GM21447 (cell line): ENCODE data around the gene PHEX.

Experiments used
- ATAC-seq: cut with Tn5 transposase; IDR thresholded peaks from one replicate; pipeline ENCODE4 v1.9.1; 2021; ENCODE audit not compliant: unreplicated experiment

PHEX gene

DNA sequence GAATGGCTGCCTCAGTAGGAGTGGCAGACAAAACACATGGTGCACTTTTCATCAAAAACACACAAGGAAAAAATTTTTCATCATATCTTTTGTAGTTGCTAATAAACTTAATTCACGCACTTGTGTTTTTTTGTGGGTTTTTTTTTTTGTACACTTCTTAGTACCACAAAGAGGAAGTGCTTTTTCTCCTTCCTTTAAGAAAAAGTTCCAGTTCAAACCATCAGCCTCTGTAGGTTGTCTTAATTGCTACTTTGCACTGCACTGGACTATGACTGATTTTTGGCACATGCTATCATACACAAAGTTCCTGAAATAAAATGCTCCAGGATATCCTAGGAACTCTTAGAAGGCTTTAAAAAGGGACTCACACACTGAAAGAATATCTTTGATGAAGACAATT lies at the start of gene PHEX:
TSS of gene PHEX (plus strand) at position 242 of the 400 bp plus-strand sequence. CDS start 681 bp downstream, outside the sequence.
- ATAC-seq: no peak

DNA sequence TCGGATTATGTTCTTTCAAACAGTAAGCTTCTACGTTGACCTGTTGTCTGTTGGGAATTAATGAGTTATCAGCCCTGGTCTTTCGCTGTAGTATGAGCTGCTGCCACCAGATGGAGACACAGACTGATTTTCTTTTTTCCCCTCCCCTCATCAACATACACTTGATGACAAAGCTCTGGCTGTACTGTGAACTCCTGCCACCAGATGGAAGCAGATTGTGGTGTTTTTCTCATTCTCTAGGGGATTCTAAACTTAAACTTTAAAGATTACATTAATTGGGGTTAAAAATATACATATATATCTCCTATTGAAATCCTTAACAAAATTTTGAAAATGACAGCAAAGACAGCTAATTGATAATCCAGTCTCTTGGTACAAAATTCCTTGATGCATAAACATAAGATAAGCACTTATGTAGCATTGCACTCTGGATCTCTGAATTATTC lies 46.8 kb upstream of the PHEX start:
- ATAC-seq: peak; percentile 80

DNA sequence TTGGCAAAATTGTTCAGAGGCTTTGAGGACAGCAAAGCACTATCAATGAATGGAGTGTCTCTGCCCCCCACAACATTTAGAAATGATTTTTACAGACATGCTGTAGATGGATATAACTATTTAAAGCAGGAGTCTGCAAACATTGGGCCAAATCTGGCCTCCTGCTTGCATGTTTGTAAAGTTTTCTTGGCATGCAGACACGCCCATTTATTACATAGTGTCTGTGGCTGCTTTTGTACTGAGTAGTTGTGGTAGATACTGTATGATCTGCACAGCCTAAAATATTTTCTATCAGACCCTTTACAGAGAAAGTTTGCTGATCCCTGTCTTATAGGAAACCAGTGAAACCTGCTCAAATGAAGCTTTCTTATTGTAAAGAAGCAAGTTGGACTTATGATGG lies 45.5 kb upstream of the PHEX start:
- no peak for ATAC-seq

DNA sequence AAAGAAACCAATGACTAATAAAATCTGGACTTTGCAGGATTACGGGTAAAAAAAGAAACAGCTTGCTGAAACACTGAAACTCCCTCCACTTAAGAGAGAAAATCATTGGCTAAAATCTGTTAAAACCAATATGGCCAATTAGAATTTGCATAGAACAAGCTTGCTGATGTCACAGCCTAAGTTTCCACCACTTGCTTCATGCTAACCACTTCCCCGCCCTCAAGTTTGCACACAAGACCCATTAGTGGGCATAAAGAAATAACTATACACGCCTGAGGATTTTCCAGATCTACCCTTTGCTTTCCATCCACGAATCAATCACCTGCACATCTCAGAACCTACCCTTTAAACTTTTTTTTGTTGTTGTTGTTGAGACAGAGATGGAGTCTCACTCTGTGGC lies 42.7 kb upstream of the PHEX start:
- peak; percentile 32 for ATAC-seq

DNA sequence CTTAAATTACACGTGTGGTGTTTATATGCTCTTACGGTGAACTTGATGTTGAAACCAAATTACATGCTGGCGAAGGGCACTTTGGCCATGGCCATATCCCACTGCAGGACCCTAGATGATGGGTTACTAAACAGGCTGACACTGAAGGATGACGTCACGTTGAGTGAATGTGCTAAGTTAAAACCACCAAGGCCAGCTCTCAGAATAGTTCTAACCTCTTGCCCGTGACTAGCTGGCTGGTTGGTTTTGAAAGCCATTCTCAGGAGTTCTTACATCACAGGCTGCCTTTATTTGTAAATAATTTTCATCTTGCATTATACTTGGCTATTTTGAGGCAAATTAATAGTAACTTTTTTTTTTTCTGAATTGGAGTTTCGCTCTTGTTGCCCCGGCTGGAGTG lies 41.3 kb upstream of the PHEX start:
- no peak for ATAC-seq

DNA sequence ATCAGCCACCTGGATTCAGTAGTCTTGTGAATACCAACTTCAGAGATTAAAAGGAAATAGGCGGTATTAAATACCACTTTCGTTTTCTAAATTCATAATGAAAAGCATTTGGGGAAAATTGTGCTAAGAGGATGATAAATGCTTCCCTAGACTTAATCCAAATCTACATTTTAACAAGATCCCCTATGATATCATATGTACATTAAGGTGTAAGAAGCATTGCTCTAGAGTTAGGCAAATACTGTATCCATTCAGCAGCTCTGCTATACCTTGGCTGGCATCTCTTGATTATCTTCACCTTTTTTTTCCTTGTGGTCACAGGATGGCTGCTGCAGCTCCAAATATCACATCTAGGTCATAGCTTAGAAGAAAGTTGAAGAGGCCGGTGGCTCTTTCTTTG lies 40.6 kb upstream of the PHEX start:
- no peak for ATAC-seq

DNA sequence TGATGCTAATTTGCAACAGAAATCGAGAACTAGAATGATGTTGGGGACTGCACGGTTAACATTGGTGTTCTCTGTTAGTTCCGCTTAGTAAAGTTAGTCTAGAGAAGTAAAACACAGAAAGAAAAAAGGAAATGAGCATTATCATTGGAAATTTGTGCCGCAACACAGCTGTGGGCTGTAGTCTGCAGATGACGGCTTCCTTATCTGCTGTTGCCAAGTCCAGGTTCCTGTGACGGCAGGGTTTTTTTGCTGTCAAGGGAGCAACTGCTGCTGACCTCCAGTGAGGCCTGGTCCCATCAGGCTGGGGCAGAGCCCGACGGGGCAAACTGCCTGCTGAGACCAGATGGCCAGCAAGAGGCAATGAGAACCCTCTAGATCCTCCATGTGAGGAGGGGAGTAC lies 38.9 kb upstream of the PHEX start:
- peak; percentile 79 for ATAC-seq

DNA sequence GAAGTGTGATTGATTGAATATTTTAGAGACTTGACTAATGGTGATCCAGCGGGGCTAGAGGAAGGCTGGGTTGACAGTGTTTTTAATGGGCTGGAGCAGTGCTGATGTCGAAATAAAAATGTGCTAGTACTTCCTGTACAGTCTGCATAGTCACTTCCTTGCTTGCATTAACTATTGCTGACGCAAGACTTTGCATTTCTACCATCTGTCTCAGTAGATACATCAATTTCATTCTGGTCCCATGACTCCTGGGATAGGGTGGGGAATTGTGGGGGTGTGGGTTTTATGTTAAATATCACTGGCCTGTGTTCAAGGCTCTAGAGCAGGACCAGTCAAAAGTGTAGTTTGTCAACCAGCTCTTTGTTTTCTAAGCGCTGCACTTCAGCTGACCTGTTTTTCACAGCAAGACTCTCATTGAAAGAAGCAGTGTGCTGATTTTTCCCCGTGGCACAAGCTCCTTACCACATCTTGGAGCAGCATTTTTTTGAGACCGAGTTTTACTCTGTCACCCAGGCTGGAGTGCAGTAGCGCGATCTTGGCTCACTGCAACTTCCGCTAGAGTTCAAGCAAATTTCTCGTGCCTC lies 35.2 kb upstream of the PHEX start:
- ATAC-seq: no peak

DNA sequence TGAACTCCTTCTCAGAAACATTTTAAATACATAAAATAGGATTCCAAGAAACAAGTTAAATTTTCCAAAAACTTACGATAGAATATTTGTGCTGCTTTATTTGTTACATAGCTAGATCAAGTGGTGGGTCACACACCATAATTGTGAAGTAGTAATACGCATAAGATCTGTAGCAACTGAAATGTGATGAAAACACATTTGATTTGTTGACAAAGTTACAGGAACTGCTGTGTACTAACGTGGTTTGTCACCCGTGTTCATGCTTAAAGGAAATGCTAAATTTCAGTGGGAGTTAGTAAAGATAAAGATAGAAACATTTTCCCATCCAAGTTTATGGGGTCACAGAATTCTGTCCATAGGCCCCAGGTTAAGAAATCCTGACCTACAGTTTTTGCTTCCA lies 34.1 kb upstream of the PHEX start:
- no peak for ATAC-seq

DNA sequence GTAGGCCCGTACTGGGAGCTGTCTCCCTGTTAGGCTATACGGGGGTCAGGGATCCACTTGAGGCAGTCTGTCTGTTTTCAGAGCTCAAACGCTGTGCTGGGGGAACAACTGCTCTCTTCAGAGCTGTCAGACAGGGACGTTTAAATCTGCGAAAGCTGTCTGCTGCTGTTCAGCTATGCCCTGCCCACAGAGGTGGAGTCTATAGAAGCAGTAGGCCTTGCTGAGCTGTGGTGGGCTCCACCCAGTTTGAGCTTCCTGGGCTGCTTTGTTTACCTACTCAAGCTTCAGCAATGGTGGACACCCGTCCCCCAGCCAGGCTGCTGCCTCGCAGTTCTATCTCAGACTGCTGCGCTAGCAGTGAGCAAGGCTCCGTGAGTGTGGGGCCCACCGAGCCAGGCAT lies 27.3 kb upstream of the PHEX start:
- no peak for ATAC-seq

DNA sequence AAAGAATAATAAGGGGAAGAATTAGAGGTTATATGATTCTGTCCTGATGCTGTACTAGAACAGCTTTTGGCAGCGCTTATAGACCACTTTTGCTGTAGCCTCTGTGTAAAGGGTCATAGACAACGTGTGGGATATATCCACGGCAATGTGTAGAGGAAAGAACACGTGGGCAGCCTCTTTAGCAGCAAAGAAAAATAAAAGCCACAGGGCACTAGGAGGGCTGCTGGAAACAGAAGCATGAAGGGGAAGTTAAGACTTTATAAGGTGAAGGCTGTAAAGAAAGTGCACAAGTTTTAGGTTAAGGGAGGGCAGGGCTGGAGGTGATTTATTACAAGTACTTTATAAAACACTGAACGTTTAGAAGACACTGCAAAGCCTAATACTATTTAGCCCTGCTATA lies 20.1 kb upstream of the PHEX start:
- ATAC-seq: no peak

DNA sequence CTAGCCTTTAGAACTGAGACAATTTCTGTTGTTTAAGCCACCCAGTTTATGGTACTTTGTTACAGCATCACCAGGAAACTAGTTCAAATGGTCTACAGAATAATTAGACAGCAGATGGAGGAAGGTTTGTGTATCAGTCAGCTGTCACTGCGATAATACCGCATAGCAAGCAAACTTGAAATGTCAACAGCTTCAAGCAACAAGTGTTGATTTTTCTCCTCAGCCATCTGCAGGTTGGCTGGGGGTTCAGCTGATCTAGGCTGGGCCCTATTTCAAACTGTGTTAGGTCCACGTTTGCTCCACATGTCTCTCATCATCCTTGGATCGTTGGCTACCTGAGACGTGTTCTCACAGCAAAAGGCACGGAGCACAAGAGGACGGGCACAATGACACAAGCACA lies 19.2 kb upstream of the PHEX start:
- no peak for ATAC-seq

DNA sequence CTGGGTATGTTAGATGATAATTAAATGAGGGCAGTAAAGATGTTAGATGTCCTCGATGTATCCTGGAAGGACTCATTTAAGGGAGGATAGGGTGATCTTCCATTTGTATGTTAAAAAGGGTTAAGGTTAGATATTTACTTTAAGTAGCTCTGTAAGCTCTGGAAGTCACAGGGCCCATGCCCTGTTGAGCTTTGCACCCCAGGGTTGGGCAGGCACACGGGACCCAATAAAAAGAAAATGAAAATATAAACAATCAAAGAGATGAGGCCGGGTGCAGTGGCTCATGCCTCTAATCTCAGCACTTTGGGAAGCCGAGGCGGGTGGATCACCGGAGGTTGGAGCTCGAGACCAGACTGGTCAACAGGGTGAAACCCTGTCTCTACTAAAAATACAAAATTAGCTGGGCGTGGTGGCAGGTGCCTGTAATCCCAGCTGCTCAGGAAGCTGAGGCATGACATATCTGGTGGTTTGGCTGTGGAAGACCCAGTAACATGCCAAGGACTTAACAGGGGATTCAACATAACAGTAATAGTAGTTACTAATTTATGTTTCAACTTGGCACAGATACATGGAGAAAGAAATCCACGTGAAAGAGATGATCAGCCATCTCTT lies 16.9 kb upstream of the PHEX start:
- ATAC-seq: no peak

DNA sequence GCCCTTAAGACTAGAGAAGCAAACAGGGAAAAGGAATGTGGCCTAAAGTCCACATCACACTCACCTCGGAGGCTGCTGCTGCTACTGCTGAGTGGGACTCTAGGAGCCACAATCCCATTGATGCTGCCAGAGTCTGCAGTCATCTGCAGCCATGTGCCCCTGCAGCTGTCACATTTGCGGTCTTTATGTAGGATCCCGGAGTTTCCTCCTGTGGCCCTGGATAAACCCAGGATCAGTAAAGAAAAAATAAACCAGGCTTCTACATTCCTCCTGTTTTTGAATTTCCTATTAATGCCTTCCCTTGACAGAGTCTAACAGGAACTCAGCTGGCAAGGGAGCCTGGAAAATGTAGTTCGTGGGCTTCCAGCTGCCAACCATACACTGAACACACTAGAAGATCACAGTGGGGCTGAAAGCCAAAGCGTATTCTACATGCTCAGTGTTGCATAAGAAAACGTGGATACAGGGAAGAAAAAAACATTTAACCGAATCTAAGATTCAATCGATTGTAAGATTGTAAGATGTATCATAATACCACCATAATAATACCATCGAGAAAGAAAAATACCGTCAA lies 10.3 kb upstream of the PHEX start:
- ATAC-seq: no peak

DNA sequence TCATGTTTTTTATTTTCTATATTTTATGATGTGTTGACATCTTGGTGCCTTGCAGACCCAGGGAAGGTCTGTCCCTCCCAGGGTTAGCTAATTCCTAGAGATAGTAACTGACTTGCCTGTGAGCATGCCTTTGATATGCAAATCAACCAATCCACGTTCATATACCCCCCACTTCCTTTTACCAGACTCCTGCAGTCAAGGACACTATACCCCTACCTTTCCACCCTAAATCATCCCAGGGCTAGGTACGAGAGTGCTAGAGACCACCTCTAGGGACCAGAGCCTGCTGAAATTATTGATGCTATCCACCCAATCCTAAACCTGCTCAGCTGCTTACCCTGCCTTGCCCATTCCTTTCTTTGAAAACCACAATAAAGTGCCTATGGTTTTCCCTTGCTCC lies 7.5 kb upstream of the PHEX start:
- ATAC-seq: no peak

DNA sequence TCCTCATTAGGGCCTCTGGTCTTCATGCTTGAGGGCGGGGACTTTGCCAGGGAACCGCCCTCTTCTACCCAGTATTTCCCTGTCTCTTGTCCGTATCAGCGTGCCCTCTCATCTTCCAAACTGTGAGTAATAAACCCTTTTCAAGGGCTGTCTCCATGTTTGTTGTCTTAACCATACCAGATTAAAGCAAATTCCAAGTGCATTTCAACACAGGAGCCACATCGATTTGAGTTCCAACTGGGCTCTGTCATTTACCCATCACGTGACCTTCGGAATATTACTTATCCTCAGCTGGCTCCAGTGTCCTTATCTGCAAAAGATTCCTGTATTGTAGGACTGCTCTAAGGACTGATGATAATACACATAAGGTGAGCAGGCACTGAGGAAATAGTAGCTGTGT lies 6.4 kb upstream of the PHEX start:
- no peak for ATAC-seq

DNA sequence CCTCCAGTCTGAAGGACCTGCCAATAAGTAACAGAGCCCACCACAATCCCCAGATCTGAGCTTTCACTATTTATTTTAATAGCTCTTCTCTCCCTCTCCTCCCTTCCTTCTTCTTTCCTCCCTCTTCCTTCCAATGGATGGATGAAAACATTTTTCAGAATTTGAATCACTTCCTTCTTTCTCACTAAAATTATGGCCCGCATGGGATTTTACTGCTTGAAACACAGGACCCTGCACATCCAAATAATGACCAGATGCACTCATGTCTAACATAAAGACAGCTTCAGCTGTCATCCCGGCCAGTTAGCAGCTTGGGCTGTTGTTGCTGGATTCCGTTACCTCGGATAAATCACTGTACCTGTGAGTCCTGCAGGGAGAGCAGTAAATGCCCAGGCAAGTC lies 5.4 kb upstream of the PHEX start:
- ATAC-seq: no peak

DNA sequence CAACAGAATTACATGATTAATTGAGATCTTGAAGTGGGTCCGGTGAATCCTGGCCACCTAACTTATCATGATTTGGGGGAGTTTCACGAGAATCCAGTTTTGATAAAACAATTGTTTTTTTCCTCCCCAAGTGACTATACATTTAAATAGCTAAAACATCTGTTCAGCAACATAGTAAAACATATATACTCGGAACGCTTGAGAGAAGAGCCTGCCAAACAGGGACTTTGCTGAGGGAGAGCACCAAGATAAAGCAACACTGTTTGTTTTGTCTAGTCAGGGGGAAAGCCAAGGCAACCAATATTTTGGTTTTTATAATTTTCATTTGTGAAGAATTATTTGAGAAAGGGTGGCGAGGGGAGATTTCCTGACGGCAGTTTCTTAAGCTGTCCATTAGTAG lies 381 bp downstream of the PHEX start:
- ATAC-seq: no peak

DNA sequence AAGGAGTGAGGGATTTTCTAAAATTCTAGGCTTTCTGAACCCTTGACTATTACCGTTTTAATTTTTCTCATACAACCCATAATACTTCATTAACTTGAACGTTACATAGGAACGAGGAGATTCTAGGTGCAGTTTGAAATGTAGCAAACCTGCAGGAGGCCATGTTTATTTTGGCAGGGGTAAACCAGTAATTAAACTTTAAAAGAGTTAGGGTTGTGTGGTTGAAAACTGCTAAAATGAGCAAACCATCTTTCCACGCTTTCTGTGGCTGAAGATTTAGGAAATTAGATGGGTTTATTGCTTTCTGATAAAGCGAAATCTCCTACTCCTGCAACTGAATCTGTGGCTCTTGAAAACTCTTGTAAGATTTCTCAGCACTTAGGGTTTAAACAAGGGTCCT lies 1.7 kb downstream of the PHEX start:
- ATAC-seq: no peak

DNA sequence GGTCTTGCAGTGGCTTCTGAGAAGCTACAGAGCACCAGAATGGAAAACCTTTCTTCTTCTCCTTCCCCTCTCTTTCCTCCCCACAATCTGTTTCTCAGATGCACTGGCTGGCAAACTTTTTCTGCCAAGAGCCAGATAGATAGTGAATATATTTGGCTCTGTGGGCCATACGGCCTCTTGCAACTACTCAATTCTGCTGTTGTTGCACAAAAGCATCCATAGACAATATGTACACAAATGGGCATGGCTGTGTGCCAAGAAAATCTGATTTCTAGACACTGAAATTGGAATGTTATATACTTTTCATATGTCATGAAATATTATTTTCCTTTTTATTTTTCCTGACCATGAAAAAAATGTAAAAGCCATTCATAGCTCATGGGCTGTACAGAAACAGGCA lies 3.1 kb downstream of the PHEX start:
- no peak for ATAC-seq

DNA sequence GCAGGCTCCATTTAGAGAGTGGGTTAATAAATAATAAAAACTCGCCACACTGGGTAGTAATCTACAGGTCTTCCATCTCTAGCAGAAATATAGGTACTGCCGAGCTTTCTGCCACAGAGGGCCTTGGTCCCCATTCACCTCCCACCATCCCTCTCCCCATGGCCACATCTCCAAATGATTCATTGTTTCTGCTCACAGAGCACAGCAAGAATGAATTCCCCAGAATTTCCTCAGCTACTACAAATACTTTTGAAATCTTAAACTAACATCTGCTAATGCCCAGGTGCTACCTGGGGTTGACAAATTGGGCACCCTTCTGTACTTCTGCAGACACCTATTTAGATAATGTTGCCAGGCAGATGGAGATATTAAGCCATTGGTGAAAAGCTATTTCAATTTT lies 5.1 kb downstream of the PHEX start:
- no peak for ATAC-seq

DNA sequence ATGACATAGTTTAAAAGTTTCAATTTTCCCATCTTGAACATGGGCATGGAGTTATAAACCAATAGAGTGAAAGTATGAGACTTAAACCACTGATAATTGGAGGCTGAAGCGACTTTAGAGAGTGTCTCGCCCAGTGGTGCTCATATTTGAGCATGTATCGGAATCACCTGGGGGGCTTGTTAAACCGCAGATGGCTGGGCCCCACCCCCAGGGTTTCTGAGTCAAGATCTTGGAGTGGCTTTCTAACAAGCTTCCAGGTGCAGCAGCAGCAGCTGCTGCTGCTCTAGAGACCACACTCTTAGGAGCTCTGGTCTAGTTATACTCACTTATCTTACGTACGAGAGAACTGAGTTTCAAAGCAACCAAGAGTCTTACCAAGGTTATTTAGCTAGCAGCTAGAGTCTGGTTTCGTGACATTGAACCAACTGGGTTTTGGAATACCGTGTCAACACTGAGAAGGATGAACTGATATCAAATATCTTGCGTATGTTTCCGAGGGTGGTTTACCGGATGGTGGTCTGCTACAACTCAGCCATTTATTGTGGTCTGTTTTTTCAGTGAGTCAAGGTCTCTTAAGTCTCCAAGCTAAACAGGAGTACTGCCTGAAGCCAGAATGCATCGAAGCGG lies 5.9 kb downstream of the PHEX start:
- ATAC-seq: no peak
